HFF-Myc (cell line): ENCODE results near the gene HELZ.

Source experiments
- DNase-seq: peaks from one replicate; pipeline ENCODE4 v3.0.0-alpha.2; 2011; ENCODE audit warnings: low read depth; ENCODE audit errors: extremely low read depth
- H3K4me3 ChIP-seq: replicated peaks from 2 replicates; pipeline ENCODE4 v1.5.1; 2011; ENCODE audit warnings: low read depth, mild to moderate bottlenecking, control low read depth, low read length
- TF ChIP-seq, protein P1 (sequence below): IDR thresholded peaks from 2 replicates; pipeline ENCODE4 v1.5.1; 2012; ENCODE audit warnings: mild to moderate bottlenecking, low read depth, low read length, control low read depth; ENCODE audit errors: missing control alignments

The HELZ gene

DNA sequence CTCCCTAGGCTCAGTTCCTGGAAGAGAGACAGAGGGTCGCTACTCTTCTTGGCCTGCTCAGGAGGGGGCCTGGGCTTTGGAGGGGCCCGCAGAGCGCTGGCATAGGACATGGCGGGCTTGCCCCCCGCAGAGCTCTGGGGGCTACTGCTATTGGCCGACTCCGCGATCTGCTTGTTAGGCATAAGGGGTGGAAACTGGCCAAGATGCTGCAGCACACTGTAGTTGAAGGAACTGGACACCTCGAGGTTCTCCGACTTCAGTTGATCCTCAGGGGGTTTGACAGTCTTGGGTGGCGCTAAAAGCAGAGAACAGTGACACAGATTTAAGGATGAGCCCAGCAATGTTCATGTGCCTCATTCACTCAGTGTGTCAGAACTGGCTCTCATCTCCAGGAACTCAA is 166.7 kb downstream of the HELZ start:
- H3K4me3 ChIP-seq, result no peak overlapping the region
- TF ChIP-seq, protein P1, sequence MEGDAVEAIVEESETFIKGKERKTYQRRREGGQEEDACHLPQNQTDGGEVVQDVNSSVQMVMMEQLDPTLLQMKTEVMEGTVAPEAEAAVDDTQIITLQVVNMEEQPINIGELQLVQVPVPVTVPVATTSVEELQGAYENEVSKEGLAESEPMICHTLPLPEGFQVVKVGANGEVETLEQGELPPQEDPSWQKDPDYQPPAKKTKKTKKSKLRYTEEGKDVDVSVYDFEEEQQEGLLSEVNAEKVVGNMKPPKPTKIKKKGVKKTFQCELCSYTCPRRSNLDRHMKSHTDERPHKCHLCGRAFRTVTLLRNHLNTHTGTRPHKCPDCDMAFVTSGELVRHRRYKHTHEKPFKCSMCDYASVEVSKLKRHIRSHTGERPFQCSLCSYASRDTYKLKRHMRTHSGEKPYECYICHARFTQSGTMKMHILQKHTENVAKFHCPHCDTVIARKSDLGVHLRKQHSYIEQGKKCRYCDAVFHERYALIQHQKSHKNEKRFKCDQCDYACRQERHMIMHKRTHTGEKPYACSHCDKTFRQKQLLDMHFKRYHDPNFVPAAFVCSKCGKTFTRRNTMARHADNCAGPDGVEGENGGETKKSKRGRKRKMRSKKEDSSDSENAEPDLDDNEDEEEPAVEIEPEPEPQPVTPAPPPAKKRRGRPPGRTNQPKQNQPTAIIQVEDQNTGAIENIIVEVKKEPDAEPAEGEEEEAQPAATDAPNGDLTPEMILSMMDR, result no peak
- no peak for DNase-seq

DNA sequence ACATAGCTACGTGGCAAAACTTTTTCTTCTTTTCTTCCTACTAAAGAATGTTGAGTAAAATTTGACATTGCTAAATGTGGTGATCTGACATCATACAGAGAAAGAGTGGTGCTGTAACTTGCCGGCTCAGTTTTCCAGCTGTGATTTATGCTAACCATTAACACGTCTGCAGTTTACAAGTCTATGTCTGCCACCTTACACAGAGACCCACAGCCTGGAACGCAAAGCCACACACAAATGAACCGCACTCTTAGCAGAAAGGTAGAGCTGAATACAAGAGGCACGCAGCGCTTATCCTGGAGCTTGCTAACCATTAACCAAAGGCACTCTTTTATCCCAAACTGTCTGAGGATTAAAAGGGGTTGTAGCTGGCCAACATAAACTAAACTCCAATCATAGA is 168.7 kb downstream of the HELZ start:
- DNase-seq, result no peak
- H3K4me3 ChIP-seq, result no peak overlapping the region
- TF ChIP-seq, protein P1, result no peak

GRCh38 chr17:67074781-67075180 is 170.2 kb downstream of the HELZ start:
- no peak overlapping the region for H3K4me3 ChIP-seq
- TF ChIP-seq, protein P1, result no peak
- no peak for DNase-seq

- no peak for DNase-seq
- H3K4me3 ChIP-seq, result no peak overlapping the region
- TF ChIP-seq, protein P1, result no peak
Observed at GRCh38 chr17:67072885-67073284, 172.1 kb downstream of the HELZ start.

GRCh38 chr17:67071595-67071994 is 173.4 kb downstream of the HELZ start:
- no peak overlapping the region for H3K4me3 ChIP-seq
- TF ChIP-seq, protein P1, result no peak
- no peak for DNase-seq

GRCh38 chr17:67069603-67070136 is 175.3 kb downstream of the HELZ start:
- TF ChIP-seq, protein P1, result no peak
- H3K4me3 ChIP-seq, result no peak overlapping the region
- no peak for DNase-seq

DNA sequence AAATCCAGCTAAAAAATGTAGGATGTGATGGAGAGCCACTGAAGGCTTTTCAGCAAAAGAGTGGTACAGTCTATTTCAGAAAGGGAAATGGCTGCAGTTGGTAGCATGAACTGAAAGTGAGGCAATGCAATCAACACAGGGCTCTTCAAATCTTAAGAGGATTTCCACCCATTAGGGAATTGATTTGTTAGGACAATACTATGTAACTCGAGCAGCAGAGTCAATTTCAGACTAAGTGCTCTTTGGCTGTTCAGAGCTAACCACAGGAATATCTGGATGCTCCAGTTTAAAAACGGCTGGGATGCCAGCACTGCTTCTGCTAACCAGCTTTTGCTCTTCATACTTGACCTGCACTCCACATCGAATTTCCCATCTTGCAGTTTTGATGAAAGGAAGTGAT is 176.0 kb downstream of the HELZ start:
- DNase-seq, result no peak
- H3K4me3 ChIP-seq, result no peak overlapping the region
- TF ChIP-seq, protein P1, result no peak
